ENCODE data around the gene PSD4. TPM values are rescaled to one million over a fixed set of nuclear protein-coding genes. Genes with fewer than 3 reads are reported as not detected.
"Not testable (repeated sequence)": the region's sequence is repeated elsewhere in the genome, so short reads cannot be mapped to it uniquely, and the experiment has no call there.

The PSD4 gene
- total RNA-seq, 1 experiment from 2014 or later = 1.0 TPM

- Histone ChIP-seq H3K18ac (ENCODE audit: insufficient read length, low read depth, low read length) (no peak overlapping the region), H3K79me2 (ENCODE audit: insufficient read depth, low read length) (no peaks in the 10 kb centered on the region), H2BK15ac (ENCODE audit: low read depth, low read length) (no peak overlapping the region), H2AK5ac (ENCODE audit: insufficient read length, low read length) (no peak overlapping the region), H3K27ac (ENCODE audit: insufficient read length, low read depth, low read length) (no peak overlapping the region), H3K9me3 (ENCODE audit: control insufficient read depth, low read depth, low read length) (no peaks in the 10 kb centered on the region), H2BK5ac (ENCODE audit: insufficient read length, low read length) (no peak overlapping the region), H3K79me1 (ENCODE audit: insufficient read depth, low read depth, low read length, poor library complexity, severe bottlenecking) (no peaks in the 10 kb centered on the region), H3K4me2 (ENCODE audit: insufficient read depth, insufficient read length, low read length) (no peak overlapping the region), H3K4ac (ENCODE audit: low read depth, low read length) (no peak overlapping the region), H4K5ac (ENCODE audit: insufficient read length, low read depth, low read length) (no peak overlapping the region), H2BK12ac (ENCODE audit: insufficient read length, low read depth, low read length) (no peak overlapping the region), H2BK20ac (ENCODE audit: low read depth, low read length, poor library complexity, severe bottlenecking) (no peak overlapping the region), H2AFZ (ENCODE audit: low read length) (no peak overlapping the region), H3K23me2 (ENCODE audit: insufficient read length, low read depth, low read length, poor library complexity, severe bottlenecking) (no peaks in the 10 kb centered on the region), H3K23ac (ENCODE audit: insufficient read length, low read depth, low read length) (no peak overlapping the region), H3K14ac (ENCODE audit: insufficient read depth, low read length) (no peak overlapping the region), H3K27me3 (ENCODE audit: insufficient read depth, low read length) (no peaks in the 10 kb centered on the region), H3T11ph (ENCODE audit: low read length) (no peak overlapping the region), H3K56ac (ENCODE audit: insufficient read length, low read depth, low read length) (no peak overlapping the region), H4K20me1 (ENCODE audit: control insufficient read depth, insufficient read depth, insufficient read length) (no peaks in the 10 kb centered on the region), H4K8ac (replicated peaks; ENCODE audit: insufficient read length, low read depth, low read length) (no peak overlapping the region), H2BK120ac (ENCODE audit: low read depth, low read length, poor library complexity, severe bottlenecking) (no peak overlapping the region), H4K91ac (ENCODE audit: insufficient read length, low read depth, low read length) (no peak overlapping the region), H3K9ac (ENCODE audit: extremely low read depth, insufficient read length, low read length) (no peak overlapping the region), H3K4me1 (ENCODE audit: insufficient read depth, low read length) (no peaks in the 10 kb centered on the region)
- no peak overlapping the region; a peak in 1 of 7 replicates for H3K27ac Mint-ChIP-seq
- peaks cover 6% of the 10 kb centered on the region for H3K27me3 Mint-ChIP-seq (ENCODE audit: low read depth)
- WGBS (ENCODE audit: extremely low coverage, insufficient read length, low lambda C conversion rate) = no CpG with 5 or more reads among the region's 16 CpGs
- no peak overlapping the region for H3K4me3 Mint-ChIP-seq
- peaks cover 13% of the 10 kb centered on the region in 2 experiments; a peak in 3 of 5 replicates for H3K9me3 Mint-ChIP-seq
- no peak for DNase-seq
- peaks cover 0 to 12% (median 3%) of the 10 kb centered on the region in 3 experiments; a peak in 3 of 7 replicates for H3K36me3 Mint-ChIP-seq (ENCODE audit: insufficient read depth in 1 of 3, low read depth in 3 of 3)
- TF ChIP-seq, protein P1, sequence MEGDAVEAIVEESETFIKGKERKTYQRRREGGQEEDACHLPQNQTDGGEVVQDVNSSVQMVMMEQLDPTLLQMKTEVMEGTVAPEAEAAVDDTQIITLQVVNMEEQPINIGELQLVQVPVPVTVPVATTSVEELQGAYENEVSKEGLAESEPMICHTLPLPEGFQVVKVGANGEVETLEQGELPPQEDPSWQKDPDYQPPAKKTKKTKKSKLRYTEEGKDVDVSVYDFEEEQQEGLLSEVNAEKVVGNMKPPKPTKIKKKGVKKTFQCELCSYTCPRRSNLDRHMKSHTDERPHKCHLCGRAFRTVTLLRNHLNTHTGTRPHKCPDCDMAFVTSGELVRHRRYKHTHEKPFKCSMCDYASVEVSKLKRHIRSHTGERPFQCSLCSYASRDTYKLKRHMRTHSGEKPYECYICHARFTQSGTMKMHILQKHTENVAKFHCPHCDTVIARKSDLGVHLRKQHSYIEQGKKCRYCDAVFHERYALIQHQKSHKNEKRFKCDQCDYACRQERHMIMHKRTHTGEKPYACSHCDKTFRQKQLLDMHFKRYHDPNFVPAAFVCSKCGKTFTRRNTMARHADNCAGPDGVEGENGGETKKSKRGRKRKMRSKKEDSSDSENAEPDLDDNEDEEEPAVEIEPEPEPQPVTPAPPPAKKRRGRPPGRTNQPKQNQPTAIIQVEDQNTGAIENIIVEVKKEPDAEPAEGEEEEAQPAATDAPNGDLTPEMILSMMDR (conservative IDR thresholded peaks at IDR 0.05) = no peak
- no peaks in the 10 kb centered on the region for H3K4me1 Mint-ChIP-seq
These were observed 61.1 kb downstream of the PSD4 start for GRCh38 chr2:113234721-113235346.

DNA sequence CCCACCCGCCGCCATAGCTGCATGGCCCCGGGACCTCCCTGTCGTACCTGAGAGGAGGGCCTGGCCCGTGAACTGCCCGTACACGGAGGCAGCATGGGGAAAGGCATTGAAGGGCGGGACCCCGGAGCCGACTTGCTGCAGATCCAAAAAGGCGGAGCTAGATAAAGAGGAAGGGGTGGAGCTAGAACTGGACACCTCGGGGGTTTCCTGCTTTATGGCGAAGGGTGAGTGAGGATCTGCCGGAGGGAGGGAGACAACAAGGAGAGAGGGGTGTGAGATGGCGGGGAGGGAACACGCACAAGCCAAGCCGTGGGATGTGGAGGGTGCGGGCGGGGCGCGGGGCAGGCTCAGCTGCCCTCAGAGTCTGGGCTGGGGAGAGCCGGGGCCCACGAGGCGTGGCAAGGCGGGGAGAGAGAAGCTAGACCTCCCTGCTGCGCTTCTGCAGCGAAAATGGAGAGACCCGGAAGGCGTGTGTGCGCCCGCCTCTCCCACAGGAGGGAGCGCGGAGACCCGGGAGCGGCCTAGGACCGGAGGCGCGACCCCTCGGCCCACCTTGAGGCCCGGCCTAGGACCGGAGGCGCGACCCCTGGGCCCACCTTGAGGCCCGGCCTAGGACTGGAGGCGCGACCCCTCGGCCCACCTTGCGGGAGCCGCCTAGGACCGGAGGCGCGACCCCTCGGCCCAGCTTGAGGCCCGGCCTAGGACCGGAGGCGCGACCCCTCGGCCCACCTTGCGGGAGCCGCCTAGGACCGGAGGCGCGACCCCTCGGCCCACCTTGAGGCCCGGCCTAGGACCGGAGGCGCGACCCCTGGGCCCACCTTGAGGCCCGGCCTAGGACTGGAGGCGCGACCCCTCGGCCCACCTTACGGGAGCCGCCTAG is 61.8 kb downstream of the PSD4 start:
- H2BK12ac ChIP-seq (ENCODE audit: insufficient read length, low read depth, low read length); H3K9ac ChIP-seq (ENCODE audit: extremely low read depth, insufficient read length, low read length); H3K4ac ChIP-seq (ENCODE audit: low read depth, low read length); H2BK5ac ChIP-seq (ENCODE audit: insufficient read length, low read length); H3K18ac ChIP-seq (ENCODE audit: insufficient read length, low read depth, low read length); H4K8ac ChIP-seq (replicated peaks; ENCODE audit: insufficient read length, low read depth, low read length); H2BK120ac ChIP-seq (ENCODE audit: low read depth, low read length, poor library complexity, severe bottlenecking); H4K5ac ChIP-seq (ENCODE audit: insufficient read length, low read depth, low read length); H2AK5ac ChIP-seq (ENCODE audit: insufficient read length, low read length); H4K91ac ChIP-seq (ENCODE audit: insufficient read length, low read depth, low read length); H2AFZ ChIP-seq (ENCODE audit: low read length); H3K4me1 Mint-ChIP-seq; H3K79me1 ChIP-seq (ENCODE audit: insufficient read depth, low read depth, low read length, poor library complexity, severe bottlenecking); H3K27me3 Mint-ChIP-seq (ENCODE audit: low read depth); H4K20me1 ChIP-seq (ENCODE audit: control insufficient read depth, insufficient read depth, insufficient read length); H3K9me3 ChIP-seq (ENCODE audit: control insufficient read depth, low read depth, low read length); H2BK20ac ChIP-seq (ENCODE audit: low read depth, low read length, poor library complexity, severe bottlenecking); H3K4me2 ChIP-seq (ENCODE audit: insufficient read depth, insufficient read length, low read length); H3K23ac ChIP-seq (ENCODE audit: insufficient read length, low read depth, low read length); H3K56ac ChIP-seq (ENCODE audit: insufficient read length, low read depth, low read length); H3K79me2 ChIP-seq (ENCODE audit: insufficient read depth, low read length); H3K4me1 ChIP-seq (ENCODE audit: insufficient read depth, low read length); H3K23me2 ChIP-seq (ENCODE audit: insufficient read length, low read depth, low read length, poor library complexity, severe bottlenecking); H3K27ac Mint-ChIP-seq; H2BK15ac ChIP-seq (ENCODE audit: low read depth, low read length); H3K4me3 Mint-ChIP-seq; H3K14ac ChIP-seq (ENCODE audit: insufficient read depth, low read length); DNase-seq; H3K27me3 ChIP-seq (ENCODE audit: insufficient read depth, low read length); H3T11ph ChIP-seq (ENCODE audit: low read length); H3K27ac ChIP-seq (ENCODE audit: insufficient read length, low read depth, low read length): not testable (repeated sequence)
- H3K36me3 Mint-ChIP-seq (ENCODE audit: insufficient read depth in 1 of 3, low read depth in 3 of 3) = peaks cover 0 to 12% (median 3%) of the 10 kb centered on the region in 3 experiments; a peak in 3 of 7 replicates
- no CpG with 5 or more reads among the region's 74 CpGs for WGBS (ENCODE audit: extremely low coverage, insufficient read length, low lambda C conversion rate)
- H3K9me3 Mint-ChIP-seq = peaks cover 13% of the 10 kb centered on the region in 2 experiments; a peak in 3 of 5 replicates
